GM23338 (cell line): ENCODE data around the gene SIN3B. TPM values are rescaled to one million over a fixed set of nuclear protein-coding genes. Genes with fewer than 3 reads are reported as not detected.

ENCODE experiments used
- ATAC-seq: fragments of 200-7000 bp; cut with Tn5 transposase; 3 replicates; pipeline ENCODE4 v1.9.1; 2020
- DNase-seq: peaks from one replicate; pipeline ENCODE4 v3.0.0-alpha.2; 2015; ENCODE audit warnings: low spot score
- H2AFZ ChIP-seq: fragments of 200-600 bp; sonication (generic); 2 replicates; pipeline ENCODE4 v1.8.0; 2016; ENCODE audit warnings: antibody characterized with exemption, mild to moderate bottlenecking, moderate library complexity
- H3F3A ChIP-seq: fragments of 200-600 bp; sonication (generic); replicated peaks from 2 replicates; pipeline ENCODE4 v1.8.0; 2017; ENCODE audit warnings: antibody characterized with exemption, mixed run types, low read depth
- H3K27ac ChIP-seq: fragments of 200-600 bp; sonication (generic); 2 replicates; pipeline ENCODE4 v1.6.1; 2016; ENCODE audit warnings: low read depth
- H3K27me3 ChIP-seq: fragments of 200-600 bp; sonication (generic); 2 replicates; pipeline ENCODE4 v1.8.0; 2016; ENCODE audit warnings: mild to moderate bottlenecking, mixed run types, moderate library complexity; ENCODE audit not compliant: insufficient read depth
- H3K36me3 ChIP-seq: fragments of 200-600 bp; sonication (generic); 2 replicates; pipeline ENCODE4 v1.8.0; 2016; ENCODE audit warnings: mild to moderate bottlenecking; ENCODE audit not compliant: insufficient read depth
- H3K4me1 ChIP-seq: fragments of 200-600 bp; sonication (generic); 2 replicates; pipeline ENCODE4 v1.8.0; 2016; ENCODE audit warnings: mild to moderate bottlenecking, moderate library complexity; ENCODE audit not compliant: insufficient read depth
- H3K4me2 ChIP-seq: fragments of 200-600 bp; sonication (generic); 2 replicates; pipeline ENCODE4 v1.7.1; 2017; ENCODE audit warnings: mixed run types
- H3K4me3 ChIP-seq: fragments of 200-600 bp; sonication (generic); 2 replicates; pipeline ENCODE4 v1.6.1; 2016; ENCODE audit warnings: mixed run types
- H3K79me2 ChIP-seq: fragments of 200-600 bp; sonication (generic); replicated peaks from 2 replicates; pipeline ENCODE4 v1.8.0; 2017; ENCODE audit warnings: mild to moderate bottlenecking; ENCODE audit not compliant: insufficient read depth
- H3K9me2 ChIP-seq: fragments of 200-600 bp; sonication (generic); 2 replicates; pipeline ENCODE4 v1.8.0; 2017; ENCODE audit not compliant: insufficient read depth
- H4K20me1 ChIP-seq: fragments of 200-600 bp; sonication (generic); replicated peaks from 2 replicates; pipeline ENCODE4 v1.8.0; 2017; ENCODE audit warnings: mild to moderate bottlenecking; ENCODE audit not compliant: insufficient read depth
- H3K27ac Mint-ChIP-seq: 2 replicates; pipeline ENCODE4 v1.8.0; 2020; ENCODE audit warnings: inconsistent platforms, mild to moderate bottlenecking, moderate library complexity, mixed read lengths
- H3K27me3 Mint-ChIP-seq: 3 replicates; pipeline ENCODE4 v1.8.0; 2022; ENCODE audit warnings: low read depth, mild to moderate bottlenecking, moderate library complexity, mixed read lengths, inconsistent platforms; ENCODE audit not compliant: insufficient read depth, poor library complexity
- H3K36me3 Mint-ChIP-seq: 3 replicates; pipeline ENCODE4 v1.8.0; 2021; ENCODE audit warnings: low read depth, mild to moderate bottlenecking, inconsistent platforms, moderate library complexity, mixed read lengths
- H3K4me1 Mint-ChIP-seq: 3 replicates; pipeline ENCODE4 v1.8.0; 2020; ENCODE audit warnings: mild to moderate bottlenecking, inconsistent platforms, mixed read lengths
- H3K4me3 Mint-ChIP-seq: 3 replicates; pipeline ENCODE4 v1.8.0; 2021; ENCODE audit warnings: moderate library complexity, mild to moderate bottlenecking, inconsistent platforms, mixed read lengths
- H3K9me3 Mint-ChIP-seq: 3 replicates; pipeline ENCODE4 v1.8.0; 2020; ENCODE audit warnings: moderate library complexity, mild to moderate bottlenecking, inconsistent platforms, mixed read lengths
- CTCF ChIP-seq, 2 experiments: fragments of 200-600 bp in 1 of 2; sonication (generic) in 1 of 2; conservative IDR thresholded peaks; 2 replicates each; pipeline versions ENCODE4 v1.5.1 to v1.6.1; 2016 to 2017; ENCODE audit warnings: antibody characterized with exemption in 2 of 2, low read depth in 2 of 2, mild to moderate bottlenecking in 2 of 2, moderate library complexity in 1 of 2
- ETS1 ChIP-seq: IDR thresholded peaks from 2 replicates; pipeline ENCODE4 v1.6.1; 2016; ENCODE audit warnings: antibody characterized with exemption
- EZH2 ChIP-seq: fragments of 200-600 bp; sonication (generic); IDR thresholded peaks from one replicate; pipeline ENCODE4 v1.8.0; 2017; ENCODE audit warnings: antibody characterized with exemption, mild to moderate bottlenecking, low read depth; ENCODE audit not compliant: unreplicated experiment
- JUNB ChIP-seq: IDR thresholded peaks from one replicate; pipeline ENCODE4 v1.6.1; 2016; ENCODE audit warnings: antibody characterized with exemption; ENCODE audit not compliant: unreplicated experiment
- STAT1 ChIP-seq: IDR thresholded peaks from one replicate; pipeline ENCODE4 v1.6.1; 2016; ENCODE audit warnings: antibody characterized with exemption; ENCODE audit not compliant: unreplicated experiment
- polyA plus RNA-seq: library from polyadenylated mRNA; unstranded; fragments of >200 nt; fragmentation: Nextera tagmentation; extraction: Ambion mirVana; gene quantifications from 2 replicates; pipeline ENCODE4 v1.2.1, GENCODE V29; 2016
- total RNA-seq: library from RNA; depleted of rRNA; stranded (reverse); fragments of >200 nt; shearing (Covaris generic); gene quantifications from 2 replicates; pipeline ENCODE4 v1.2.3, GENCODE V29; 2014
- TF ChIP-seq, protein P1 (sequence below): fragments of 250-450 bp; sonication (Bioruptor Pico); IDR thresholded peaks from 2 replicates; pipeline ENCODE4 v1.5.0; 2020; ENCODE audit warnings: mild to moderate bottlenecking, moderate library complexity
- TF ChIP-seq, protein P2 (sequence below): IDR thresholded peaks from one replicate; pipeline ENCODE4 v1.6.1; 2018; ENCODE audit warnings: antibody characterized with exemption; ENCODE audit not compliant: unreplicated experiment

Gene SIN3B
- total and polyA plus RNA-seq, 2 experiments from 2014 or later, result 37.6 to 68.6 TPM

DNA sequence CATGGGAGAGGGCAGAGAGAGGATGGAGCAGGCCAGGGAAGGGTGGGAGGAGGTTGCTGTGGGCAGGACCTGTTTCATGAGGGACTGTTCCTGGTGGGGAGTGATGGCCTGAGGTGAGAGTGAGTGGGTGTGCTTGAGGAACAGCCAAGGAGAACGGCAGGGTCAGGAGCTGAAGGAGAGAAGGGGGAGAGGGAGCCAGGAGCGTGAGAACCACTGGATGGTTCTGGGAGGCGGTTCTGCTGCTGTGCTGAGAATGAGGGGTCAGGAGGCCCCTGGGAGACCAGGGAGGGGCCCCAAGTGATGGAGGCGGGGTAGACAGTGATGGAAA is 7.8 kb downstream of the SIN3B start:
- Histone ChIP-seq H4K20me1 (peaks cover 11% of the 10 kb centered on the region; the same call in 1 of the 2 replicates), H3K4me1 (no peaks in the 10 kb centered on the region), H3K27ac (no peak overlapping the region), H3K36me3 (peaks cover 28% of the 10 kb centered on the region), H3K9me2 (no peaks in the 10 kb centered on the region), H3F3A (no peaks in the 10 kb centered on the region), H3K4me3 (no peak overlapping the region), H2AFZ (no peak overlapping the region), H3K4me2 (no peak overlapping the region), H3K27me3 (no peaks in the 10 kb centered on the region), H3K79me2 (peaks cover 27% of the 10 kb centered on the region)
- H3K4me3 Mint-ChIP-seq, result no peak overlapping the region
- 0 out of 2 replicates have a peak overlapping the region, but pooled peaks have one; percentile 58 for H3K27ac Mint-ChIP-seq
- ATAC-seq, result no peak
- DNase-seq, result no peak
- H3K4me1 Mint-ChIP-seq, result no peaks in the 10 kb centered on the region; the same call in 2 of the 3 replicates
- H3K9me3 Mint-ChIP-seq, result no peaks in the 10 kb centered on the region
- peaks cover 79% of the 10 kb centered on the region for H3K36me3 Mint-ChIP-seq
- H3K27me3 Mint-ChIP-seq, result peaks cover 6% of the 10 kb centered on the region
- TF ChIP-seq ETS1 (no peak), JUNB (no peak), STAT1 (no peak), CTCF (conservative IDR thresholded peaks at IDR 0.05; ENCODE audit: low read depth in 2 of 2) (no peak; a peak in 1 of 4 replicates), EZH2 (no peak)
- TF ChIP-seq, protein P1, sequence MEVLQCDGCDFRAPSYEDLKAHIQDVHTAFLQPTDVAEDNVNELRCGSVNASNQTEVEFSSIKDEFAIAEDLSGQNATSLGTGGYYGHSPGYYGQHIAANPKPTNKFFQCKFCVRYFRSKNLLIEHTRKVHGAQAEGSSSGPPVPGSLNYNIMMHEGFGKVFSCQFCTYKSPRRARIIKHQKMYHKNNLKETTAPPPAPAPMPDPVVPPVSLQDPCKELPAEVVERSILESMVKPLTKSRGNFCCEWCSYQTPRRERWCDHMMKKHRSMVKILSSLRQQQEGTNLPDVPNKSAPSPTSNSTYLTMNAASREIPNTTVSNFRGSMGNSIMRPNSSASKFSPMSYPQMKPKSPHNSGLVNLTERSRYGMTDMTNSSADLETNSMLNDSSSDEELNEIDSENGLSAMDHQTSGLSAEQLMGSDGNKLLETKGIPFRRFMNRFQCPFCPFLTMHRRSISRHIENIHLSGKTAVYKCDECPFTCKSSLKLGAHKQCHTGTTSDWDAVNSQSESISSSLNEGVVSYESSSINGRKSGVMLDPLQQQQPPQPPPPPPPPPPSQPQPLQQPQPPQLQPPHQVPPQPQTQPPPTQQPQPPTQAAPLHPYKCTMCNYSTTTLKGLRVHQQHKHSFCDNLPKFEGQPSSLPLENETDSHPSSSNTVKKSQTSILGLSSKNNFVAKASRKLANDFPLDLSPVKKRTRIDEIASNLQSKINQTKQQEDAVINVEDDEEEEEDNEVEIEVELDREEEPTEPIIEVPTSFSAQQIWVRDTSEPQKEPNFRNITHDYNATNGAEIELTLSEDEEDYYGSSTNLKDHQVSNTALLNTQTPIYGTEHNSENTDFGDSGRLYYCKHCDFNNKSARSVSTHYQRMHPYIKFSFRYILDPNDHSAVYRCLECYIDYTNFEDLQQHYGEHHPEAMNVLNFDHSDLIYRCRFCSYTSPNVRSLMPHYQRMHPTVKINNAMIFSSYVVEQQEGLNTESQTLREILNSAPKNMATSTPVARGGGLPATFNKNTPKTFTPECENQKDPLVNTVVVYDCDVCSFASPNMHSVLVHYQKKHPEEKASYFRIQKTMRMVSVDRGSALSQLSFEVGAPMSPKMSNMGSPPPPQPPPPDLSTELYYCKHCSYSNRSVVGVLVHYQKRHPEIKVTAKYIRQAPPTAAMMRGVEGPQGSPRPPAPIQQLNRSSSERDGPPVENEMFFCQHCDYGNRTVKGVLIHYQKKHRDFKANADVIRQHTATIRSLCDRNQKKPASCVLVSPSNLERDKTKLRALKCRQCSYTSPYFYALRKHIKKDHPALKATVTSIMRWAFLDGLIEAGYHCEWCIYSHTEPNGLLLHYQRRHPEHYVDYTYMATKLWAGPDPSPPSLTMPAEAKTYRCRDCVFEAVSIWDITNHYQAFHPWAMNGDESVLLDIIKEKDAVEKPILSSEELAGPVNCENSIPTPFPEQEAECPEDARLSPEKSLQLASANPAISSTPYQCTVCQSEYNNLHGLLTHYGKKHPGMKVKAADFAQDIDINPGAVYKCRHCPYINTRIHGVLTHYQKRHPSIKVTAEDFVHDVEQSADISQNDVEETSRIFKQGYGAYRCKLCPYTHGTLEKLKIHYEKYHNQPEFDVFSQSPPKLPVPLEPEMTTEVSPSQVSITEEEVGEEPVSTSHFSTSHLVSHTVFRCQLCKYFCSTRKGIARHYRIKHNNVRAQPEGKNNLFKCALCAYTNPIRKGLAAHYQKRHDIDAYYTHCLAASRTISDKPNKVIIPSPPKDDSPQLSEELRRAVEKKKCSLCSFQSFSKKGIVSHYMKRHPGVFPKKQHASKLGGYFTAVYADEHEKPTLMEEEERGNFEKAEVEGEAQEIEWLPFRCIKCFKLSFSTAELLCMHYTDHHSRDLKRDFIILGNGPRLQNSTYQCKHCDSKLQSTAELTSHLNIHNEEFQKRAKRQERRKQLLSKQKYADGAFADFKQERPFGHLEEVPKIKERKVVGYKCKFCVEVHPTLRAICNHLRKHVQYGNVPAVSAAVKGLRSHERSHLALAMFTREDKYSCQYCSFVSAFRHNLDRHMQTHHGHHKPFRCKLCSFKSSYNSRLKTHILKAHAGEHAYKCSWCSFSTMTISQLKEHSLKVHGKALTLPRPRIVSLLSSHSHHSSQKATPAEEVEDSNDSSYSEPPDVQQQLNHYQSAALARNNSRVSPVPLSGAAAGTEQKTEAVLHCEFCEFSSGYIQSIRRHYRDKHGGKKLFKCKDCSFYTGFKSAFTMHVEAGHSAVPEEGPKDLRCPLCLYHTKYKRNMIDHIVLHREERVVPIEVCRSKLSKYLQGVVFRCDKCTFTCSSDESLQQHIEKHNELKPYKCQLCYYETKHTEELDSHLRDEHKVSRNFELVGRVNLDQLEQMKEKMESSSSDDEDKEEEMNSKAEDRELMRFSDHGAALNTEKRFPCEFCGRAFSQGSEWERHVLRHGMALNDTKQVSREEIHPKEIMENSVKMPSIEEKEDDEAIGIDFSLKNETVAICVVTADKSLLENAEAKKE (CRISPR knock-in tag), result no peak
- TF ChIP-seq, protein P2, sequence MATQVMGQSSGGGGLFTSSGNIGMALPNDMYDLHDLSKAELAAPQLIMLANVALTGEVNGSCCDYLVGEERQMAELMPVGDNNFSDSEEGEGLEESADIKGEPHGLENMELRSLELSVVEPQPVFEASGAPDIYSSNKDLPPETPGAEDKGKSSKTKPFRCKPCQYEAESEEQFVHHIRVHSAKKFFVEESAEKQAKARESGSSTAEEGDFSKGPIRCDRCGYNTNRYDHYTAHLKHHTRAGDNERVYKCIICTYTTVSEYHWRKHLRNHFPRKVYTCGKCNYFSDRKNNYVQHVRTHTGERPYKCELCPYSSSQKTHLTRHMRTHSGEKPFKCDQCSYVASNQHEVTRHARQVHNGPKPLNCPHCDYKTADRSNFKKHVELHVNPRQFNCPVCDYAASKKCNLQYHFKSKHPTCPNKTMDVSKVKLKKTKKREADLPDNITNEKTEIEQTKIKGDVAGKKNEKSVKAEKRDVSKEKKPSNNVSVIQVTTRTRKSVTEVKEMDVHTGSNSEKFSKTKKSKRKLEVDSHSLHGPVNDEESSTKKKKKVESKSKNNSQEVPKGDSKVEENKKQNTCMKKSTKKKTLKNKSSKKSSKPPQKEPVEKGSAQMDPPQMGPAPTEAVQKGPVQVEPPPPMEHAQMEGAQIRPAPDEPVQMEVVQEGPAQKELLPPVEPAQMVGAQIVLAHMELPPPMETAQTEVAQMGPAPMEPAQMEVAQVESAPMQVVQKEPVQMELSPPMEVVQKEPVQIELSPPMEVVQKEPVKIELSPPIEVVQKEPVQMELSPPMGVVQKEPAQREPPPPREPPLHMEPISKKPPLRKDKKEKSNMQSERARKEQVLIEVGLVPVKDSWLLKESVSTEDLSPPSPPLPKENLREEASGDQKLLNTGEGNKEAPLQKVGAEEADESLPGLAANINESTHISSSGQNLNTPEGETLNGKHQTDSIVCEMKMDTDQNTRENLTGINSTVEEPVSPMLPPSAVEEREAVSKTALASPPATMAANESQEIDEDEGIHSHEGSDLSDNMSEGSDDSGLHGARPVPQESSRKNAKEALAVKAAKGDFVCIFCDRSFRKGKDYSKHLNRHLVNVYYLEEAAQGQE, result no peak
